SU-DHL-6 (cell line): ENCODE results near the gene ZHX3.

Source experiments
- H2AFZ ChIP-seq: fragments of 200-600 bp; sonication (generic); 2 replicates; pipeline ENCODE4 v1.6.1; 2014; ENCODE audit warnings: low read depth, mild to moderate bottlenecking, moderate library complexity, mixed read lengths, antibody characterized with exemption, low read length; ENCODE audit not compliant: severe bottlenecking
- H3F3A ChIP-seq: fragments of 200-600 bp; shearing (Covaris generic); 2 replicates; pipeline ENCODE4 v1.6.0; 2016; ENCODE audit warnings: antibody characterized with exemption, mild to moderate bottlenecking; ENCODE audit not compliant: insufficient read depth
- H3K27ac ChIP-seq: fragments of 200-600 bp; sonication (generic); 2 replicates; pipeline ENCODE4 v1.5.1; 2016; ENCODE audit warnings: low read depth, mild to moderate bottlenecking, low read length, moderate library complexity, mixed read lengths
- H3K27me3 ChIP-seq: fragments of 200-600 bp; sonication (generic), shearing (Covaris generic); 2 replicates; pipeline ENCODE4 v1.6.0; 2014; ENCODE audit warnings: mild to moderate bottlenecking, low read length
- H3K36me3 ChIP-seq: fragments of 200-600 bp; sonication (generic); 2 replicates; pipeline ENCODE4 v1.6.1; 2014; ENCODE audit warnings: mild to moderate bottlenecking, low read length, mixed read lengths
- H3K4me2 ChIP-seq: fragments of 300-600, 200-600 bp; shearing (Covaris generic), sonication (generic); 2 replicates; pipeline ENCODE4 v1.6.0; 2014; ENCODE audit warnings: low read length, low read depth, mild to moderate bottlenecking; ENCODE audit not compliant: poor library complexity, severe bottlenecking
- H3K4me3 ChIP-seq: fragments of 200-600 bp; sonication (generic); 2 replicates; pipeline ENCODE4 v1.5.1; 2014; ENCODE audit warnings: antibody characterized with exemption, low read length, mild to moderate bottlenecking, mixed read lengths; ENCODE audit not compliant: insufficient read depth, poor library complexity, severe bottlenecking
- H3K79me2 ChIP-seq: fragments of 200-600 bp; sonication (generic); 2 replicates; pipeline ENCODE4 v1.6.1; 2014; ENCODE audit warnings: mild to moderate bottlenecking, low read length, moderate library complexity; ENCODE audit not compliant: insufficient read depth
- H3K9ac ChIP-seq: fragments of 200-600 bp; sonication (generic); 2 replicates; pipeline ENCODE4 v1.7.0; 2014; ENCODE audit warnings: mild to moderate bottlenecking, low read length
- H3K9me2 ChIP-seq: fragments of 200-600 bp; sonication (generic); replicated peaks from 2 replicates; pipeline ENCODE4 v1.6.1; 2014; ENCODE audit warnings: low read length; ENCODE audit not compliant: insufficient read depth
- H3K9me3 ChIP-seq: fragments of 200-600 bp; sonication (generic); 2 replicates; pipeline ENCODE4 v1.6.1; 2014; ENCODE audit warnings: low read length, mixed read lengths; ENCODE audit not compliant: insufficient read depth
- H4K20me1 ChIP-seq: fragments of 200-600 bp; sonication (generic); 2 replicates; pipeline ENCODE4 v1.6.1; 2014; ENCODE audit warnings: low read depth, mild to moderate bottlenecking, antibody characterized with exemption, low read length, moderate library complexity, mixed read lengths
- CTCF ChIP-seq: fragments of 200-600 bp; sonication (generic); IDR thresholded peaks from one replicate; pipeline ENCODE4 v1.5.1; 2017; ENCODE audit warnings: antibody characterized with exemption, mild to moderate bottlenecking, low read length, moderate library complexity; ENCODE audit not compliant: insufficient read depth, poor library complexity, severe bottlenecking
- EZH2phosphoT487 ChIP-seq: fragments of 200-600 bp; sonication (generic), shearing (Covaris generic); conservative IDR thresholded peaks from 2 replicates; pipeline ENCODE4 v1.6.1; 2018; ENCODE audit warnings: mild to moderate bottlenecking, antibody characterized with exemption, low read length, moderate library complexity, mixed read lengths

The ZHX3 gene

GRCh38 chr20:41182296-41183212, 135.0 kb downstream of the ZHX3 start:
- Histone ChIP-seq H3K9me2 (no peaks in the 10 kb centered on the region), H3K4me3 (no peak overlapping the region), H4K20me1 (no peaks in the 10 kb centered on the region), H3K9ac (no peak overlapping the region), H3K79me2 (no peaks in the 10 kb centered on the region), H2AFZ (no peak overlapping the region), H3K4me2 (no peak overlapping the region), H3K36me3 (no peaks in the 10 kb centered on the region), H3K9me3 (no peaks in the 10 kb centered on the region), H3F3A (no peaks in the 10 kb centered on the region), H3K27me3 (no peaks in the 10 kb centered on the region), H3K27ac (no peak overlapping the region)
- TF ChIP-seq EZH2phosphoT487 (no peak), CTCF (no peak)

GRCh38 chr20:41181567-41181966, 136.0 kb downstream of the ZHX3 start:
- Histone ChIP-seq H3K9me2 (no peaks in the 10 kb centered on the region), H3K4me3 (no peak overlapping the region), H3F3A (no peaks in the 10 kb centered on the region), H3K27me3 (no peaks in the 10 kb centered on the region), H3K4me2 (no peak overlapping the region), H2AFZ (no peak overlapping the region), H3K9me3 (no peaks in the 10 kb centered on the region), H3K36me3 (no peaks in the 10 kb centered on the region), H3K79me2 (no peaks in the 10 kb centered on the region), H3K9ac (no peak overlapping the region), H3K27ac (no peak overlapping the region), H4K20me1 (no peaks in the 10 kb centered on the region)
- no peak for TF ChIP-seq EZH2phosphoT487
- no peak for TF ChIP-seq CTCF

- Histone ChIP-seq H3F3A (no peaks in the 10 kb centered on the region), H3K79me2 (no peaks in the 10 kb centered on the region), H3K9me2 (no peaks in the 10 kb centered on the region), H3K9ac (no peak overlapping the region), H3K27ac (no peak overlapping the region), H3K36me3 (no peaks in the 10 kb centered on the region), H3K9me3 (no peaks in the 10 kb centered on the region), H3K4me3 (no peak overlapping the region), H3K27me3 (no peaks in the 10 kb centered on the region), H4K20me1 (no peaks in the 10 kb centered on the region), H3K4me2 (no peak overlapping the region), H2AFZ (no peak overlapping the region)
- TF ChIP-seq EZH2phosphoT487: no peak
- no peak for TF ChIP-seq CTCF
Measured at GRCh38 chr20:41180599-41181333, 136.8 kb downstream of the ZHX3 start.
